GOT3 (cell line): ENCODE results near the gene ABCC6.
"Not testable (repeated sequence)": the region's sequence is repeated elsewhere in the genome, so short reads cannot be mapped to it uniquely, and the experiment has no call there.

Source experiments
- DNase-seq: peaks from one replicate; lab custom pipeline; 2025; ENCODE audit warnings: mixed read lengths; lab: John Stamatoyannopoulos, UW

The ABCC6 gene

GRCh38 chr16:16190546-16190945 lies 32.7 kb downstream of the ABCC6 start:
- DNase-seq: no peak

GRCh38 chr16:16189842-16190241 lies 33.5 kb downstream of the ABCC6 start:
- DNase-seq: no peak

DNA sequence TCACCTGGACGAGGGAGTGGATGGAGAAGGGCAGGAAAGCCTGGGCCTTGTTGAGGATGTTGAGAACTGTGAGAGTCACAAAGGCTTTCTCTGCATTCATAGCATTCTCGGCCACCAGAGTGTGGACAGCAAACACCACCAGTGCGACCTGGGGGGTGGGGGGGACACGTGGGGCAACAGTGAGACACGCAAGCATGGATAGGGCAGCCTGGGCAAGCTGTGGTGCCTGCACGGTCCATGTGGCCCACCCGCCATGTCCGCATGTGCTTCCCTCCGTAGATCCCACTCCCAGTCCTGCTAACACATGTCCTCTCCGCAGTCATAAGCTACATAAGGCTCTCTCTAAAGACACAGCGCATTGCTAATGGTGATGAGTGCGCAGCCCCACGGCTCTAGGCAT lies 34.5 kb downstream of the ABCC6 start:
- DNase-seq: no peak

DNA sequence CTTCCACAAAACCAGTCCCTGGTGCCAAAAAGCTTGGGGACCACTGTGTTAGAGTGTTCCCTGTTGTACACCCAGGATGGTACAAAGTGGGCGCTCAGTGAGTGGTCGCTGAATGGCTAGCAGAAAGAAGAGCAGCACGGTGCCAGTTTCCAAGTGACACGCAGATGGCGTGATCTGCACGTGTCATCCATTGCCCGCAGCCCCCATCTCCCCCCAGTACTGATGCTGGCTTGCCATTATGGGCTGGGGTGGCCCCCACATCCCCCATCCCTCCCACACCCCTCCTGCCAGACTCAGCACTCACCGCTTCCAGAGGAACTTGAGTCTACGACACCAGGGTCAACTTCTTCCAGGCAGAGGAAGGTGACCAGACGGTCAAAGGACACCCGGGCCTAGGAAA lies 36.5 kb downstream of the ABCC6 start:
- DNase-seq: no peak

DNA sequence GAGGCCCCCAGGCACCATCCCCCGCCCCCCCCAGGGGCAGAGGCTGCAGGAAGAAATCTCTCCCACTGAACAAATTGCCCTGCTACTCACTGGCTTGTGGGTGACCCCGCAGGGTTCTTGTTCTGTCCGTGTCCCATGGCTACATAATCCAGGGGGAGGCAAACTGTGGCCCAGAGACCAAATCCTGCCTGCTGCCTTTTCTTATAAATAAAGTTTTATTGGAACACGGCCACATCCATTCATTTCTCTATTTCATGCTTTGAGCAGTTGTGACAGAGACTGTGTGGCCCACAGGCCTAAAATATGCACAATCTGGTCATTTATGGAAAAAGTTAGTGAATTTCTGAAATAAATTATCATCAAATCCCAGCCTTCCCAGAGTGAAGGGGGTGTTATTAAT lies 38.2 kb downstream of the ABCC6 start:
- no peak for DNase-seq

DNA sequence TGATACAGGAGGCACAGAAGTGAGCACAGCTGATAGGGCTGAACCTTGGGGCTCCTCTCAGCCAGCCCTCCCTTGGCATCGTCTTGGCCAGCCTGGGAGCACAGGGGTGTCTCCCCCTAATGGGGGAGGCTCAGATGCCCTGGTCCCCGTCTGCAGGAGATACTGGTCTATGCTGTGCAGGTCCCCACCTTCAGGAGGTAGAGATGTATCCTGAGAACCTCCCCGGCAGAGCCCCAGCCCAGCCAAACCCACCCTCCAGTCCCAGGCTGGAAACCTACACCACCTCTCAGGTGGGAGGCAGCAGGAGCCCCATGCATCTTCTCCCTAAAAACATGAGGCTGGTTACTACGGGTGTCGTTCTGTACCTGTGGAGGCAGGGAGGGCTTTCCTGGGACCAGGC lies 38.7 kb downstream of the ABCC6 start:
- DNase-seq: no peak

DNA sequence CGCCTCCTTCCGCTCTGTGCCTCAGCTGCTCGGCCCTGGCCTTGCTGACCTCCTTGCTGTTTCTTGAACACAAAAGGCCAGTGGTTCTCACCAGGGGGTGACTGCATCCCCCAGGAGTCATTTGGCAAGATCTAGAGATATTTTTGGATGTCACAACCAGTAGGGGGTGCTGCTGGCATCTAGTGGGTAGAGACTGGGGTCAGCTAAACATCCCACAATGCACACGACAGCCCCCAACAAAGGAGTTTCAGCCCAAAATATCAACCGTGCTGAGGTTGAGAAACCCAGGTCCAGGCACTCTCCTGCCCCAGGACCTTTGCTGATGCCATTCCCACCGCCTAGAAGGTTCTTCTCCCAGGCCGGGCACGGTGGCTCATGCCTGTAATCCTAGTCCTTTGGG lies 39.7 kb downstream of the ABCC6 start:
- no peak for DNase-seq

DNA sequence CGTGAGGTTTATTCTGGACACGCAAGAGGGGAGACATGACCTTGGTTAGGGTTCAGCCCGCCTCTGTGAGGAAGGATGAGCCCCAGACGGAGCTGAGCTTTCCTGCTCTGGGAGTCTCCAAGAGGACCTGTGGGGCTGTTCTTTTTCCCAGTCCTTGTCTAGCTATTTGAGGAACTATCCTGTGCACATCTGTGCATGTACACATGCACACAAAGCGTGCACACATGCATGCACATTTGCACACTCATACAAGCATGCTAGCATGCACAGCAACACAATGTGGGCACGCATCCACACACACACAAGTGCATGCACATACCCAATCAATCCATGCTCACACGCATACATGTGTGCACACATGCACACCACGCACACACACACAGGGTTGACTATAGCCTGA lies 40.4 kb downstream of the ABCC6 start:
- no peak for DNase-seq

- not testable (repeated sequence) for DNase-seq
Measured at GRCh38 chr16:16181748-16182147, 41.5 kb downstream of the ABCC6 start.

GRCh38 chr16:16178455-16179162 lies 44.7 kb downstream of the ABCC6 start:
- DNase-seq: no peak

GRCh38 chr16:16176328-16176727 lies 47.0 kb downstream of the ABCC6 start:
- no peak for DNase-seq

DNA sequence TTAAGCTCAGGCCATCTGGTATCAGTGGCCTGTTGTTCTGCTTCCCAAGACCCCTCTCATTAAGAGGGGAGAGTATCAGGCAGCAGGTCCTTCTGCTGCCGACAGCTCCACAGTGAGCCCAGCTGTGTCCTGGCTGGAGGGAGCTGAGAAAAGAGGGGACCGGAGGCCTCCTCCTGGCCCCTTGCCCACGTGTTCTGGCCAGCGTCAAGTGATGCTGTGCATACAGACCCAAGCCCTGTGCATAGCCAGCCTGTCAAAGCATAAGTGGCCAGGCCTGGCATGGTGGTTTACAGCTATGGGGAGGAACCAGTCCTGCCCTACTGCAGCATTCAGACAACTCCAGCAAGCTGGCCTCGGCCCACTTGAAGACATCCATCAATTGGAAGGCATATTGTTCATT lies 48.0 kb downstream of the ABCC6 start:
- no peak for DNase-seq

DNA sequence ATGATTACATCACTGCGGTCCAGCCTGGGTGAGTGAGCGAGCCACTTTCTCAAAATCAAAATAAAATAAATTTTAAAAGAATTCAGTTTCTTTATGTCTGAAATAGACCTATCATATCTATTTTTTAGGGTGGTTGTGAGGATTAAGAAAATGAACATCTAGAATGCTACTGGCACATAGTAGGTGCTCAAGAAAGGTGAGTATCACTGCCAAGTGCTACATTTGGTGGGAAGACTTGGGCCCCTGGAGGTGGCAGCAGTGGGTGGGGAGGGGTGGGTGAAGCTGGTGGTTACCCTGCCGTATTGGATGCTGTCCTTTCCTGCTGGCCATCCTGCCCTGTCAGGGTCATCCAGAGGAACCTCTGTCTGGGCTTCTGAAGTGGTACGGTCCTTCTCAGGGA lies 50.3 kb downstream of the ABCC6 start:
- DNase-seq: no peak

GRCh38 chr16:16171332-16171919 lies 51.9 kb downstream of the ABCC6 start:
- no peak for DNase-seq

GRCh38 chr16:16169615-16170014 lies 53.7 kb downstream of the ABCC6 start:
- DNase-seq: no peak

DNA sequence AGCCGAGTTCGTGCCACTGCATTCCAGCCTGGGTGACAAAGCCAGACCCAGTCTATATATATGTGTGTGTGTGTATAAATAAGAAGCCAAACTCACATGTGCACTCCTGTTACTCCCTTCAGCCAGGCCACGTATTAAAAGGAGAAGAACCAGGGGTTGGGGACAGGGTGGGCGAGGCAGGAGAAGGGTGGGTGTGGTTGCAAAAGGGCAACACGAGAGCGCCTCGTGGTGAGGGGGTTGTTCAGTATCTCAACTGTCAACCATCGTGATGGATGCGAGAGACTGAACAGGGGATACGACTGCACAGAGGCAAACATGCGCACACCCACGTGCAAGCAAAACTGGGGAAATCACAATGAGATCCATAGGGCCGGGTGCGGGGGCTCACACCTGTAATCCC lies 54.9 kb downstream of the ABCC6 start:
- no peak for DNase-seq

- no peak for DNase-seq
Measured at GRCh38 chr16:16167927-16168326, 55.4 kb downstream of the ABCC6 start.

GRCh38 chr16:16166949-16167348 lies 56.3 kb downstream of the ABCC6 start:
- no peak for DNase-seq

DNA sequence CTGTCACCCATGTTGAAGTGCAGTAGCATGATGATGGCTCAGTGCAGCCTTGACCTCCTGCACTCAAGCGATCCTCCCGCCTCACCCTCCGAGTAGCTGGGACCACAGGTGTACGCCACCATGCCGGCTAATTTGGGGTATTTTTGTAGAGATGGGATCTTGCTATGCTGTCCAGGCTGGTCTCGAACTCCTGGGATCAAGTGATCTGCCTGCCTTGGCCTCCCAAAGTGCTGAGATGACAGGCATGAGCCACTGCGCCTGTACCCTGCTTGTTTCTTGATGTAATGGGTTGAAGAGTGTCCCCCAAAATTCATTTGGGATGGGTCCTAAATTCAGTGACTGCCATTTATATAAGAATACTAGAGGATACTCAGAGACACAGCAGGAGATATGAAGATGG lies 57.2 kb downstream of the ABCC6 start:
- DNase-seq: no peak

GRCh38 chr16:16164243-16164642 lies 59.1 kb downstream of the ABCC6 start:
- DNase-seq: no peak

- no peak for DNase-seq
Measured at GRCh38 chr16:16163571-16163970, 59.7 kb downstream of the ABCC6 start.

GRCh38 chr16:16163109-16163508 lies 60.2 kb downstream of the ABCC6 start:
- no peak for DNase-seq

DNA sequence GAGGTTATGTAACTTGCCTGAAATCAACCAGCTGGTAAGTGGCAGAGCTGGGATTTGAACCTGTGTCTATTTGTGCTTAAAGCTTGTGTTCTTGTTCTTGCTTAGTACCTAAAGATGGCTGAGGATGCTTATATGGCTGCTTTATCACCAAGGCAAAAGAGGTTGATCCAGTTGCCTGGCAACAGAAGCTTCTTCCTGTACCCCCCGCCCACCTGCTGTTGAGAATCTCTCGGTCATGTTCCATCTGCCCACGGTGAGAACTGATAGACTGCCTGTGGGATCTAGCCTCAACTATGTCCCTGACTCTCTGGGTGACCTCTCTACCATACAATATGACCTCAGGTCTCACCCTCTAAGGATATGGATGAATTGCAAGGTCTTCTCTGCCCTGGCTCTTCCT lies 60.7 kb downstream of the ABCC6 start:
- DNase-seq: no peak

DNA sequence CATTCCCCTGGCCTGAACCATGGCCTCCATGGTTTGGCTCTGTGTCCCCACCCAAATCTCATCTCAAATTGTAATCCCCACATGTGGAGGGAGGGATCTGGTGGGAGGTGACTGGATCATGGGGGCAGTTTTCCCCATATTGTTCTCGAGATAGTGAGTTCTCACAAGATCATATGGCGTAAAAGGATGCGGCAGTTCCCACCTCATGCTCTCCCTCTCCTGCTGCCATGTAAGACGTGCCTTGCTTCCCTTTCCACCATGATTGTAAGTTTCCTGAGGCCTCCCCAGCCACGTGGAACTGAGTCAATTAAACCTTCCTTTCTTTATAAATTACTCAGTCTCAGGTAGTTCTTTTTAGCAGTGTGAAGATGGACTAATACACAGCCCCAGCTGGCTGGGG lies 61.5 kb downstream of the ABCC6 start:
- not testable (repeated sequence) for DNase-seq
